Middle frontal gyrus (tissue), 1 donor: ENCODE results near the gene SLC9A7.
"Not testable (repeated sequence)": the region's sequence is repeated elsewhere in the genome, so short reads cannot be mapped to it uniquely, and the experiment has no call there.

Experiments used
- DNase-seq: peaks from one replicate; pipeline ENCODE4 v3.0.0-alpha.2; 2015; ENCODE audit warnings: low spot score; ENCODE audit errors: extremely low spot score

The SLC9A7 gene

DNA sequence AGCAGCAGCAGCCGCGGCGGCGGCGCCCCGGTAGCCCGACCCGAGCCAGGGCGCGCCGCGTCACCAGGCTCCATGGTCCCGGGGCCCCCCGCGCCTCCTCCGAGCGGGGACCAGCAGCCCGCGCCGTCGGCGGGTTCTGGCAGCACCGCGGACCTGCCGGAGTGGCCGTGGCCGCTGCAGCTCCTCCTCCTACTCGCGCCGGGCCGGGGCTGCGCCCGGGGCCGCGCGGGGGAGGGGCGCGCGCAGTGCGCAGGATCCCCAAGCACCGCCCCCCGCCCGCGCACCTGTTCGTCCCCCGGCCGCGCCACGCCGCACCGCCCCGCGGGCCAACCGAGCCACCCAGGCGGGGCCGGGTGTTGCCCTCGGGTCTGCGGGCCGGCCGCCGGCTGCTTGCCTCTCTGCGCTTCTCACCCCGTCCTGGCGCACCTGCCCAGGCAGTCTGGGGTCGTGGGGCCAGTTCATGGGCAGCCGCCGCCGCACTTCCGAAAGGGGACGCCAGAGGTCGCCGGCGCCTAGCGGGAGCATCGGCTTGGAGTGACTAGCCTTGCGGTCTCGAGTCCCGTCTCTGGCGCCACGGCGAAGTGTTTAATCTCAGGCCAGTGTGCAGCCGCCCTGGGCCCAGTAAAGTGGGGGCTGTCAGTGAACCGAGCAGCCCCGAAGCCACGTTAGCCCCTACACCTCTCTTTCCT, at the start of gene SLC9A7:
Gene SLC9A7 (minus strand): TSS at position 163 of the 689 bp plus-strand sequence. CDS start 89 bp downstream, at position 74.
- DNase-seq, result peak; percentile 5

GRCh38 chrX:46805270-46805669, 46.4 kb upstream of the SLC9A7 start:
- DNase-seq, result no peak

DNA sequence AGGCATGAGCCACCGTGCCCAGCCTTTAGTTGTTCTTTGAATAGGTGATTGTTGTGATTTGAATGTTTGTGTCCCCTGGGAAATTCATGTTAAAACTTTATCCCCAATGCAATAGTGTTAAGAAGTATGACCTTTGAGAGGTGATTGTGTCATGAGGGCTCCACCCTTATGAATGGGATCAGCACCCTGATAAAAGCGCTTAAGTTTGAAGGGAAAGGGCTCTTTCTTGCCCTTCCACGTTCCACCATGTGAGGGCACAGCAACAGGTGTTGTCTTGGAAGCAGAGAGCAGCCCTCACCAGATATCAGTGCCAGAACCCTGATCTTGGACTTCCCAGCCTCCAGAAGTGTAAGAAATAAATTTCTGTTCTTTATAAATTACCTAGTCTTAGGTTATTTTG, 44.2 kb upstream of the SLC9A7 start:
- no peak for DNase-seq

GRCh38 chrX:46796574-46797191, 37.8 kb upstream of the SLC9A7 start:
- peak; percentile 6 for DNase-seq

DNA sequence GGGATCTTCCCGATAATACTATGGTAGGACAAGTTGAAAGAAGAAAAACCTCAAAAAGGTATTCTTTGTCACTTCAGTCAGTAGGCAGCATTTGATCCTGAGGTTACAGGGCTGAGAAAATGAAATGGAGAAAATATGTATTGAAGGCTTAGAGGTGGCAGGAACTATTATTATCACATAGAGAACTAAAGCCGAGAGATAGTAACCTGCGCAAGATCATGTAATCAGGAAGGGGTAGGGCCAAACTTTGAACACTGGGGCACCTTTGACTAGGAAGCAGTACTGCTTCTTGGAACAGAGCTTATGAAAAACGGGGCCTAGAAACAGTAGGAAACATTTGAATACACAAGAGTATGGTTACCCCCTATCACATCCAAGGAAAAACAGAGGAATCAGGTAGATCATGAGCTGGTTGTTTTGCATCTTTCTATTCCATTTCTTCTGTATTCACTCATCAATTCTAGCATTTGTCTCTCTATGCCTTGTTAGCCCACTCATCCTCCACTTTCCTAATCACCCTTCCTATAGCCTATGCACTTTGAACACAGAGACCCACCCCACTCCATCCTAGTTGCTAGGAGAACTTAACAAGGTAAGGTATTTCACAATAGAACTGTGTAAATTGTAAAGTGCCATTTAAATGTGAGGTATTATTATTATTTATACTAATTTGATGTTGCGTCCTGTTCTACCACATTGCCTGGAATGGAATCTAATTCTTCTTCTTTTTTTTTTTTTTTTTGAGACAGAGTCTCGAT, 34.6 kb upstream of the SLC9A7 start:
- no peak for DNase-seq

- no peak for DNase-seq
These were observed 33.9 kb upstream of the SLC9A7 start for GRCh38 chrX:46792810-46793188.

DNA sequence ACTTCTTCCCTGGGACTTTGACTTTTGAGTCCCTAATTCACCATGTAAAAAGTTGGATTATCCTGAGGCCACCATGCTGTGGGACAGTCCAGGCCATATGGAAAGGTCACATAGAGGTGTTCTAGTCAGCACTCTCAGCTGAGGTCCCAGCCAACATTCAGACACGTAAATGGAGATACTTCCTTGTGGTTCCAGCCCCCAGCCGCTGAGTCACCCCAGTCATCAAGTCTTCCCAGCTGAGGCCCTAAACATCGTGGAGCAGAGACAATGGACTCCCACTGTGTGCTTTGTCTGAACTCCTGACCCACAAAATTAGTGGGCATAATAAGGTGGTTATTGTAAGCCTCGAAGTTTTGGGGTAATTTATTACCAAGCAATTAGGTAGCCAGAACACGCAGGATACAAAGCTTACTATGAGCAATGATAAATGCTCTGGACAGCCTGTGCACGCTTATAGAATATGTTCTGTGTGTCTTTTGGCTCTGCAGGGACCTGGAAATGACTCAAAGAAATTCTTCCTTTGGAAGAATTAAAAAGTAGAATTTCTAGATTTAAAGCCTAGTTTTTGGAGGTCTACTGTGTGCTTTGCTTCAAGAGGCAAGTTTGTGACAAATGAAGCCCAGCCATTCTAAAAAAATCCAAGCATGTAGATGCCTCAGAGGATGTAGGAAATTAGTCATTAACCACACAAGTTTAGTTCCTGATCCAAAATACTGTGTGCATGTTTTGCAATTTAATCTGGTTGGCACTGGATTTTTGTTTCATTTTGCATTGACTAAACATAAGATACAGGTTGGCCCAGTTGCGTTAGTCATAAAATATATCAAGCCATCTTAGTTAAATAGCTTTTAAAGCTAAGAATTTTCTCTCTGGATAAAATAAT, 33.2 kb upstream of the SLC9A7 start:
- DNase-seq, result no peak

GRCh38 chrX:46788902-46789301, 30.0 kb upstream of the SLC9A7 start:
- no peak for DNase-seq

DNA sequence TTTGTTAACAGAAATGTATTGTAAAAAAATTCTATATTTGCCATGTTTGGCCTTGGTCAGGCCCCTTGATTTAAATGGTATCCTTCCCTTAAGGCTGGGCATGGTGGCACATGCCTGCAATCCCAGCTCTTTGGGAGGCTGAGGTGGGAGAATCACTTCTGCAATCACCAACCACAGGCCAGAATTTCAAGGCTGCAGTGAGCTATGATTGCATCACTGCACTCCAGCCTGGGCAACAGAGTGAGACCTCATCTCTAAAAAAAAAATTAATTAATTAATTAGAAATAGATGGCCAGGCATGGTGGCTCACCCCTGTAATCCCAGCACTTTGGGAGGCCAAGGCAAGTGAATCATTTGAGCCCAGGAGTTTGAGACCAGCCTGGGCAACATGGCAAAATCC, 25.5 kb upstream of the SLC9A7 start:
- not testable (repeated sequence) for DNase-seq

- DNase-seq, result no peak
These were observed 23.1 kb upstream of the SLC9A7 start for GRCh38 chrX:46782034-46782433.

DNA sequence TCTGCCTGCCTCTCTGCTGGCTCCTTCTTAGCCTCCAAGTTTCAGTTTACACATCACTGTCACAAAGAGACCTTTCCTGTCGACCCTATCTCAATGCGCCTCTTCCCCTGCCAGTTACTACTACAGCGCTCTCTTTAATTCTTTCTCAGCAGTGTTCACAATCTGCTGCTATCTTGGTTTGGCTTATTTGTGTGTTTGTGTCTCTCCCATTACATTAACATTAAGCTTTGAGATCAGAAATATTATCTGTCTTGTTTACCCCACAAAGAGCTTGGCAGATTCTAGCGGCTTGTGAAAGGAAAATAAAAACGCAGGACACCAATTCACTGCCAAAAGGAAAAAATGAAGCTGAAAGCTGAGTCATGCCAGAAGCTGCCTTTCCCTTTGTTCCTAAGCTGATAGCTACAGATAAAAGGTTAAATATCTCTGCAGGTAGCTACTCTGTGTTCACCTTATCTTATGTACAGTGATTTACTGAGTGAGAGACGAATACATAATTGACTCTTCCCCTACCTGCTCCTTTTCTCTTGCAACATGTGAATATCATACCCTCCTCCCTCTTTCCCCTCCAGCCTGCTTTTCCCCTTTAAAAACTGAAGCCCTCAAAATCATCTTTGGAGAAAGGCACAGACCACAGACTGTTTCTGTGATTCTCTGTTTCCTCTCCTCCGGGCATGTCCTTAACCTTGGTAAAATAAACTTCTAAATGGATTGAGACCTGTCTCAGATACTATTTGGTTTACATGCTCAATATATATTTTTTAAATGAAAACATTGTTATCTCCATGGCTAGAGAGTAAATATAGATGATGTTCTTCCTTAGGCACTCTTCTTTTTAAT, 19.3 kb upstream of the SLC9A7 start:
- no peak for DNase-seq

- DNase-seq, result no peak
These were observed 11.9 kb upstream of the SLC9A7 start for GRCh38 chrX:46770817-46771163.

DNA sequence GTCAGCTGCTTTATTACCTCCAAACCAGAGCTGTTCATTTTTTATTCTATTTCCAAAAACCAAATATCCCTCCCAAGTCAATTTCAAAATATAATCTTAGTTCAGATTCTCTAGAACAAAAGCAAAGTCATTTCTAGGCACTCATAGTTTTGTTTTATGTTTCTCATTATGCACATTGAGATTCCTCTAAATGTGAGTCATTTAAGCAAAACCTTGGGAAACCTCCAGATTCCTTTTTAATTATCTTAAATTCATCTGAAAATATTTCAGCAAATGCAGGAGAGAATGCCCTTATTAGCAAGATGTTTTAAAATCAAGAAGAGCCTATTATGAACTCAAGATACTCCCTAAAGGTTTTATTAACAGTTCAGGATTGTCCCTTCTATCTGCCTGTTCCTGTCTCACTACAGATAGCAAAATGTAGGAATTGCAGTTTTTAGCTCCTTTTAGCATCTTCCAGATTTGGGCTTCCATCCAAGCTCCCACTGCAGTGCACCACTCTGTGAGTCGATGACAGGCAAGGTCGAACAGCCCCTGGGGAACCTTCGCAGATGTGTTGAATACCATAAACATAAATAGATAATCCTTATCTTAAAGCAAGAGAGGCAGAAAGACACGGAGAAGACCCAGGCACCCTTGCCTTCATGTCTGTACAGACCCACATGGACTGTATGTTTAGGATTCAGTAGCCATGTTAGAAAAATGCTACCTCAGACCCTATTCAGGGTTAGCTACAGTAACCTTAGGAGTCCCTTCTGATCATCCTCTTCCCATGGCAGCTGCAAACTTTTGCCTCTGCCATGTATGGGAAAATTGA, 11.3 kb upstream of the SLC9A7 start:
- no peak for DNase-seq

DNA sequence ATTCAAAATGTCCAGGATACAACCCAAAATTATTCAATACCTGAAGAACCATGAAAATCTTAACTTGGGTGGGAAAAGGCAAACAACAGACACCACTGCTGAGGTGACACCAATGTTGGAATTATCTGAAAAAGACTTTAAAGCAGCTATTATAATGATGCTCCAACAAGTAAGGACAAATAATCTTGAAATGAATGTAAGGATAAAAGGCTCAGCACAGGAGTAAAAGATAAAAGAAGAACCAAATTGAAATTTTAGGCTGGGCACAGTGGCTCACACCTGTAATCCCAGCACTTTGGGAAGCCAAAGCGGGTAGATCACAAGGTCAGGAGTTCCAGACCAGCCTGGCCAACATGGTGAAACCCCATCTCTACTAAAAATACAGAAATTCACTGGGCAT, 4.0 kb upstream of the SLC9A7 start:
- DNase-seq, result no peak

DNA sequence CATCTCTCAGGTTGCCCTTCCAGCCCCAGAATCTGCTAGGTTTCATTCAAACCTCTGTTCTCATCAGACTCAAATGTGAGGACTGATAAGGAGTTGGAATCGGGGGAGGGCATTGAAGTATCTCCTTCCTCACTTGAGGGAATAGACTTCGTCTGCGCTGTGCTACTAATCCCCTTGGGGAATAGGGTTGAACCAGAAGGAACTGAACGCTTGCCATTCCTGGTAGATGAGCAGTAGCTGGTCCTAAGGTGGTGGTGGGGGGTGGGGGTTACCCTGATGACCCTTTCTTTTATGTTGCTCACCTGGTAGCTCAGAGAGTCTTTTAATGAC, 692 bp upstream of the SLC9A7 start:
- no peak for DNase-seq

DNA sequence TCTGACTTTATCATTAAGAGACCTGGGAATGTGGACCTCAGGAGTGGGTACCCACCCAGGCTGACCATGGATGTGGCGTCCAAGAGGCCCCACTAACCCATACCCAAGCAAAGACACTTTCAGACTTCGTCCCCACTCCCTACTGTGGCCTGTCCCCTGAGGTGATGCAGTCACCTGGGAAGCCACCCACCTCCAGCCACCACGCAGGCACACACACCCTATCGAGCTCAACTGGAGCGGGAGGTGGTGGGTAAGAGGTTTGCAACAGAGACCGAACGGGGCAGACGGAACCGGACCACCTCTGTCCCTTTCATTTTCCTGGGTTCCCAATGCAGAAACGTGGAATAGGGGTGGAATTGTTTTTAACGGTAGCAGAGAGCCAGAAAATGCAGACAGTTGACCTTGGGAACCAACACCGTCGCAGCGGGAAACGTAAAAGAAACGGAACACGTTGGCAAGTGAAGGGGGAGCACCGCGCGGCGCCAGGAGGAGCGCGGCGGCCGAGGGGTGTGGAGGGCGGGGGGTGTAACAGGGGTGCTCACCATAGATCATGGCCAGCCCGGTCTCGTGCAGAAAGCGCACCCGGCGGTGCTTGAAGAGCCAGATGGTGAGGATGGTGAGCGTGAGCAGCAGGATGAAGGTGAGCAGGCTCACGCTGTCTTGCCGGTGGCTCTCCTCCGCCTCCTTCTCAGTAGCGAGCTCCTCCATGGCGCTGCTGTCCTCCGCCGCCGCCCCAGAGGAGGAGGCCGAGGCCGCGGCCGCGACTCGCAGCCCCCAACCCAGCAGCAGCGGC, 559 bp downstream of the SLC9A7 start:
- DNase-seq, result no peak

GRCh38 chrX:46757593-46757992, 1.3 kb downstream of the SLC9A7 start:
- DNase-seq, result no peak

GRCh38 chrX:46757052-46757451, 1.9 kb downstream of the SLC9A7 start:
- no peak for DNase-seq

DNA sequence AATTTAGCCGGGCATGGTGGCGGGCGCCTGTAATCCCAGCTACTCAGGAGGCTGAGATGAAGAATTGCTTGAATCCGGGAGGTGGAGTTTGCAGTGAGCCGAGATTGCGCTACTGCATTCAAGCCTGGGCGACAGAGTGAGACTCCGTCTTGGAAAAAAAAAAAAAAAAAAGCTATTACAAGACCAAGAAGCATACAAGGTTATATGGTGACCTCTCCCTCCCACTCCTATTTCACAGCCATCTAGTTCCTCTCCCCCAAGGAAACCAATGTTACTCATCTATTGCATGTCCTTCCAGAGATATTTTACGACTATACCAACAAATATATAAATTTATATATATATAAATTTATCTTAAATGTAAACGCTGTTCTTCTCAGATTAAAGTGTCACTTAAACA, 3.2 kb downstream of the SLC9A7 start:
- no peak for DNase-seq
